GM21515 (cell line): ENCODE results near the gene TRABD2B.

ENCODE experiments used
- ATAC-seq: cut with Tn5 transposase; IDR thresholded peaks from one replicate; pipeline ENCODE4 v1.9.1; 2021; ENCODE audit not compliant: unreplicated experiment

TRABD2B gene

GRCh38 chr1:47812904-47813514 is 184.2 kb downstream of the TRABD2B start:
- no peak for ATAC-seq

- ATAC-seq, result no peak
Measured at GRCh38 chr1:47810964-47811682, 186.1 kb downstream of the TRABD2B start.

- no peak for ATAC-seq
Measured at GRCh38 chr1:47809301-47810084, 187.7 kb downstream of the TRABD2B start.

- no peak for ATAC-seq
Measured at GRCh38 chr1:47808612-47809011, 188.6 kb downstream of the TRABD2B start.

GRCh38 chr1:47805921-47806361 is 191.2 kb downstream of the TRABD2B start:
- ATAC-seq, result no peak

GRCh38 chr1:47805018-47805417 is 192.2 kb downstream of the TRABD2B start:
- no peak for ATAC-seq

- no peak for ATAC-seq
Measured at GRCh38 chr1:47803815-47804501, 193.2 kb downstream of the TRABD2B start.

- no peak for ATAC-seq
Measured at GRCh38 chr1:47797575-47797974, 199.6 kb downstream of the TRABD2B start.

- no peak for ATAC-seq
Measured at GRCh38 chr1:47796626-47797025, 200.6 kb downstream of the TRABD2B start.

- ATAC-seq, result no peak
Measured at GRCh38 chr1:47795102-47795501, 202.1 kb downstream of the TRABD2B start.

- no peak for ATAC-seq
Measured at GRCh38 chr1:47794530-47794929, 202.7 kb downstream of the TRABD2B start.

- no peak for ATAC-seq
Measured at GRCh38 chr1:47794081-47794480, 203.1 kb downstream of the TRABD2B start.

GRCh38 chr1:47793563-47793962 is 203.6 kb downstream of the TRABD2B start:
- no peak for ATAC-seq

GRCh38 chr1:47792779-47793178 is 204.4 kb downstream of the TRABD2B start:
- ATAC-seq, result no peak

GRCh38 chr1:47791879-47792608 is 205.1 kb downstream of the TRABD2B start:
- ATAC-seq, result no peak

- no peak for ATAC-seq
Measured at GRCh38 chr1:47788761-47789160, 208.4 kb downstream of the TRABD2B start.

GRCh38 chr1:47787560-47787959 is 209.6 kb downstream of the TRABD2B start:
- no peak for ATAC-seq

GRCh38 chr1:47786316-47786715 is 210.9 kb downstream of the TRABD2B start:
- no peak for ATAC-seq

- no peak for ATAC-seq
Measured at GRCh38 chr1:47785561-47786271, 211.5 kb downstream of the TRABD2B start.

- ATAC-seq, result no peak
Measured at GRCh38 chr1:47785118-47785517, 212.1 kb downstream of the TRABD2B start.
